HG03103 (cell line): ENCODE measurements around the gene NME8.
A peak's percentile ranks its signal among the peaks of the same experiment; 100 is the strongest.

ENCODE experiments used
- ATAC-seq: cut with Tn5 transposase; IDR thresholded peaks from one replicate; pipeline ENCODE4 v1.9.1; 2021; ENCODE audit warnings: low read depth; ENCODE audit not compliant: unreplicated experiment

NME8 gene

GRCh38 chr7:37899712-37900247 is 51.4 kb downstream of the NME8 start:
- ATAC-seq, result no peak

- ATAC-seq, result no peak
These were observed 52.9 kb downstream of the NME8 start for GRCh38 chr7:37901236-37901827.

DNA sequence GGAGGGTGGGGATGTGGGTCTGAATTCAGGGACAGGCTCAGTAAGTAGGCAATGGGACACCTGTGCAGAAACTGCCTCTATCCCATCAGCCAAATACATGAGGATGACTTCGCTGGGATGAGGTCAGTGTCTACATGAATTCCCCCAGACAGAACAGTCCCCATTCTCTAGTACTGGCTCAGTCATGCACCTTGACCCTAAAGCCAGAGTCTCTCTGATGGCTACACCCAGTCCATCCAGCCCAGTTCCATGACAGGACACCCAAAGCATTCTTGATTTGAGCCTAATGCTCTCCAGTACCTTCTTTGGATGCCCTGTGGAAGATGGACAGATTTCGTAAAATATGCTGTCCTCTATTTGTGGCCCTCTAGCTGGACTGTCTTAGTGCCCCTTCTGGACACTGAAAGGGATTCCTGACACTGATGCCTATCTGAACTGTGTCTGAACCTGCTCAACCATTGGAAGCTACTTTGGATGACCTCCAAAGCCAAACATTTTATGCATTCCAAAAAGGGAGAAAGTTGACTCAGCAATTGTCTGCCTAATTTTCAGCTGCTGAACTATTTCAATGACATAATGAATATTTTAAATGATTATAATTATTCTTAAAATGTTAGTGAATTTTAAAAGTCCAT is 53.6 kb downstream of the NME8 start:
- ATAC-seq, result no peak

- ATAC-seq, result no peak
These were observed 59.9 kb downstream of the NME8 start for GRCh38 chr7:37908221-37908788.

- no peak for ATAC-seq
These were observed 64.4 kb downstream of the NME8 start for GRCh38 chr7:37912756-37913155.

DNA sequence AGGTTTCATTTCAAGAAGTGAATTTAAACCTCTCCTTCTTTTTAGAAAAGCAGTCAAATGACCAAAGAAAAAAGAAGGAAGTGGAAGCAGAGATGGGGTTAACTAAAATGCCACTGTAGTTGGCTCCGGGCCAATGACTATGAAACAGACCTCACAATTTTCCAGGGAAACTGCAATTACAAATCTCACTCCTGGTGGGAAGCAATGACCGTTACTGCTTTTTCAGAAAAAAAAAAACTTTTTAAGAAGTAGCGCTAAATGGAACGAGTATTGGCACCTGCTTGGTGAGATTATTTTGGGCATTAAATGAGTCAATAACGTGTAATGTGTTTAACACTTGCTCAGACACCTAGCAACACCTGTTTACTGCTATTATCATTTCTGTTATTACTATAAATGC is 67.0 kb downstream of the NME8 start:
- ATAC-seq, result no peak

- no peak for ATAC-seq
These were observed 67.7 kb downstream of the NME8 start for GRCh38 chr7:37916017-37916672.

GRCh38 chr7:37916673-37917660 is 68.6 kb downstream of the NME8 start, which contains the start of gene SFRP4:
Gene SFRP4 (minus strand): TSS chr7:37916817. CDS start chr7:37916537, 280 bp downstream.
- ATAC-seq, result no peak

DNA sequence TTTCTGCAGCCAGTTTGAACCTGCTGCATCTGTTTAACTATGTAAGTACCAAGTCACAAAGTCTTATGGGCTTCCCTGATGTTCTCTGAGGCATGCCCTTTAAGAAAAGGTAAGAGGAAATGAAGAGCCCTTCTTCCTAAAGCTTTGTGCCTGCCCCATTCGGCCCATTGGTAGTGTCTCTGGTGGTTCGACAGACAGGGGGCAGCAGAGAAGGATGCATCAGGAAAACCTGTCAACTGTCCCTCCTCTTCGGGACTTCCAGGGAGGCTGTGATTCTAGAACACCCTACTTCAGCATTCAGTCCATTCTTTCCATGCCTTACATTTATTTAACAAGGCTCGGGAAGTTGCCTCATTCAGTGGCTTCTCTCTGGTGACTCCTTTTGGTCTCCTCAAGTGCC is 70.1 kb downstream of the NME8 start:
- no peak for ATAC-seq

GRCh38 chr7:37920305-37920848 is 72.0 kb downstream of the NME8 start, which contains the start of gene EPDR1:
Gene EPDR1 (plus strand): TSS chr7:37920640. CDS start chr7:37920940, 300 bp downstream.
- peak; percentile 30 for ATAC-seq

- peak; percentile 42 for ATAC-seq
These were observed 72.7 kb downstream of the NME8 start for GRCh38 chr7:37920849-37921805.

GRCh38 chr7:37921876-37922275 is 73.5 kb downstream of the NME8 start:
- ATAC-seq, result no peak

DNA sequence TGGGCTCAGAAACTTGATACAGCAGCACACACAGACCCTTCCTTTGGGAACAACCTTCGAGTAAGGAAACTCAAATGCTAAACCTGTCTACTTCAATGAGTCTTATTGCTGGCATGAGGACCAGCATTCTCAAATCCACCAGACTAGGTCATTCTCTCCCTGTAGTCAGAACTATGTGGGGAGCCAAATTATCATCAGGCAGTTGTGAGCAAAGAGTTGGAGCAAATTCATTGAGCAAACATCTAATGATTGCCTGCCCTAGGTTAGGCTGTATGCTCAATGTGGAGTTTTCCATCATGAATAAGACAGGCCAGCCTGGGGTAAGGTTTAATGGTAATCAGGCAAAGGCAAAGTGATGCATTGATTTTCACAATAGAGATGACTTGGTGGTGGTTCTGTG is 75.6 kb downstream of the NME8 start:
- ATAC-seq, result no peak

- no peak for ATAC-seq
These were observed 76.2 kb downstream of the NME8 start for GRCh38 chr7:37924491-37925041.

GRCh38 chr7:37925620-37926019 is 77.2 kb downstream of the NME8 start:
- no peak for ATAC-seq

- no peak for ATAC-seq
These were observed 79.5 kb downstream of the NME8 start for GRCh38 chr7:37927773-37928444.

GRCh38 chr7:37928878-37929277 is 80.5 kb downstream of the NME8 start:
- ATAC-seq, result no peak
